Effector CD4-positive, alpha-beta T cell (primary cell): Measurements from ENCODE around the gene IST1.
"Not testable (repeated sequence)": the region's sequence is repeated elsewhere in the genome, so short reads cannot be mapped to it uniquely, and the experiment has no call there.

Experiments used
- DNase-seq: peaks from one replicate; pipeline ENCODE4 v3.0.0-alpha.2; 2020
- total RNA-seq: gene quantifications from one replicate; lab custom pipeline; 2026; lab: John Stamatoyannopoulos, UW

The IST1 gene
- 260 reads per million, percentile 94 among the genes with 10 or more reads in this experiment for total RNA-seq

DNA sequence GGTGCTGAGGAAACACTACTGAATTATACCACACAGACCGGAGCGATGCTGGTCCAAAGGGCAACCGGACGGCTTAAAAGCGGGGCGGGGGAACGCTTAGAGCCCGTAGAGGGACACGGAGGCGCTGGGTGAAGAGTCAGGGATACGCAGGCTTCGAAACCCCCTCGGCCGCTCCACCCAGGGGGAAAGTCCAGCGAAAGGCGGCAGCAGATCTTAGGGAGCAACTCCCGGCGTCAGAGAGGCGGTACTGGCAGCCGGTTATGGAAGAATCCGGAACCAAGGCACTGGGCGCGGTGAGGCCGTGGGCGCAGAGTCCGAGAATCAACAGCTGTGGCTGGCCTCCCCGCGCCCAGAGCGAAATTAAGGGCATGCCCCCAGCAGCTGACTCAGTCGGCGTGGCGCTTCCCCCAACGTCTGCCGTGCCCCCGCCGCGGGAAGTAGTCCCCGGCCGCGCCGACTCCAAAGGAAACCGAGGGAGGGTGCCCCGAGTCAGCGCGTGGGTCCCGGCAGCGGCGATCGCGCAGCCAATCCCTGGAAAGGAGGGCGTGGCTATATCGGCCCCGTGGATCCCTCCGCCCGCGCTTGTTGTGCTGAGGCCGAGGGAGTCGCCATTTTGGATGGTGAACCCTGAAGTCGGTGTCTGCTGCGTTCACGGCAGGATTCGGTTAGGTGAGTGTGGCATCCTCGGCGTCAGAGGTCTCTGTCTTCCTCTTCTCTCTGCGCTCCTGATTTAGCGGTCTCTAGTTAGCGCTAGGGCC lies at the start of gene IST1:
Gene IST1, plus strand, starts transcription at position 611 of the 758 bp plus-strand sequence. CDS start 20,110 bp downstream, outside the sequence.
- DNase-seq, result peak; percentile 97

DNA sequence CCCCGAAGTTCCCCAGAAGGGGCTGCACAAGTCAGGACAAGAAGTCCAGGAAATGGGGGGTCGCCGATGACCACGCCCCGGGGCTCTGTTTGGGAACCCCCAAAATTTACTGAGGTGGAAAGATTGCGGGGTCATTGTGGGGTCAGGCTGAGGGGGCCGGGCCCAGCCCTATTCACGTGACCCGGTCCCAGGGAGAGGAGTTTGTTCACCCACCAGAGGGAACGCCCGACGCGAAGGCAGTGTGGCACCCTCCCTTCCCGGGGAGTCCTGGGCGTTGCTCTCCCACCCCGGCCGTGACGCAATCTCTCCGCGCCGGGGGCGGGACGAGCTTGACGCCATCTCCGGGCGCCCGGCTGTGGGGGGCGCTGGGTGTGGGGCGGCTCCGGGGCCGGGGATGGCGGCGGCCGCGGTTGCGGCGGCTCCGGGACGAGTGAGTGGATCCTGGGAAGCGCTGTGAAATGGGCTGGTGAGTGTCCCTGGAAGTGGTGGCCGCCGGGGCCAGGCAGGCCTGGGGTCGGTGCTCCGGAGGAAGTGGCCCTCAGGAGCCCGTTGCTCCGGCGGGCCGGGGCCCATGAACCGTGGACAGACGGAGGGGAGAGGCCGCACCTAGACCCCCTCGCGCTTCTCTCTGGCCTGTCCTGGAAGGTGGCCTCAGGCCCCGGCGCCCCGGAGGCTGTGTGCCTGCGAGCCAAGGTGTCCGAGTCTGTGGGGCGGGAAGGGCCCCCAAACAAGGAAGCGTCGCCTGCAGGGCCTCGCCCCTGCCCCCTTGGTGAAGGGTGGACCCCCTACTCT lies 49.5 kb upstream of the IST1 start, which contains the start of gene ATXN1L:
Gene ATXN1L, plus strand, starts transcription at position 338 of the 792 bp plus-strand sequence. CDS start 3,765 bp downstream, outside the sequence.
- DNase-seq, result peak; percentile 89

GRCh38 chr16:71846431-71846830 lies 48.9 kb upstream of the IST1 start:
- DNase-seq, result no peak

GRCh38 chr16:71847096-71847495 lies 48.2 kb upstream of the IST1 start:
- DNase-seq, result no peak

GRCh38 chr16:71848622-71849021 lies 46.7 kb upstream of the IST1 start:
- DNase-seq, result no peak

DNA sequence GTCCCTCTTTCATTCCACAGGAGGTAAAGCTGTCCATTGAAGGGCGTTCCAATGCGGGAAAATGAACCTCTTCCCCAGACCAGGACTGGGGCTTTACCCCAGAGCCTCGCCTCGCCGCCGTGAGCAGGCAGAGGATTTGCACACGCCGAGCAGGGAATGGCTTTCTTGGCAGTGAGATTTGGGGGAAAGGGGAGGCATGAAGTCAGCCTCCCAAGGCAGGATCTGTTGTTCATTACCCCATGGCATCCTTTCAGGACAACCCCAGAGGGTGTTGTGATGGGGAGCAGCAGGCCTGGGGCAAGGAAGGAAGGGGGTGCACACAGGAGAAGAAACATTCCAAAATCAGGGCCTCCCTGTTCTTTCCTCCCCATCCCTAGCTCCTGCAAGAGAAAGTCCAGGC lies 43.6 kb upstream of the IST1 start:
- DNase-seq, result no peak

DNA sequence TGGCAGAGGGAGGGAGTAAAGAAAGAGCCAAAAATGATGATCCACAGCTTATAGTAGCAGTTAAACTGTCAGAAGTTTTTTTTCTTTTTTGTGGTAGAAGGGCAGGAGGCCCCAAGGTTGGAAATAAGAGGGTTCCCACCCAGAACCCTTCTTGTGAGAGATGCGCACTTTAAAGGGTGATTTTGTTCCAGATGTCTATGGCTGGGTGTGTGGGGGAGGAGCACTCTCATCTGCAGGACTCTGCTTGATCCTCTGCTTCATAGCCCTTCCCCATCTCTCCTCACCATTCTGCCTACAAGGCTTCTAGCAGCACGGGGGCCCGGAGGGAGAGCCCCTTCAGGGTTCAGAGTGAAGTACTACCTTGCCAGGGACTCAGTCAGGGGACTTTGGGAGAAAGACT lies 43.2 kb upstream of the IST1 start:
- no peak for DNase-seq

DNA sequence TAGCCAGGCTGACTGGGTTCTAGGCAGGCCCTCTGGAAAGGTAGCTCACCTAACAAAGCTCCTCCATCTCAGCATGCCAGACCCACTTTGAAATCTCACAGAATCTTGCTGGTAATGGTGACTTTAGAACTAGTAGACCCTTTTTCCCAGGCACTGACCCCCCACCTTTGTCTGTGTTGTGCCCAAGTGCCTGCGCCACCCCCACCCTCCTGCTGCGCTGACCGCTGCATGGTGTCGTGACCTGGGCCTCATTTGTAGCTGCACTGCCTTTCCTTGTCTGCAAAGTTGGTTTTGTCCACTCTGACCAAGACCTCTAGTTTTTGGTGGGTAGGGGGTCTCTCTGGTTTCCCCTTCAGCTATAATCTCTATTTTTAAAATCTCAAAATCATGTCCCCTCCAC lies 42.8 kb upstream of the IST1 start:
- no peak for DNase-seq

GRCh38 chr16:71853413-71853812 lies 41.9 kb upstream of the IST1 start:
- no peak for DNase-seq

DNA sequence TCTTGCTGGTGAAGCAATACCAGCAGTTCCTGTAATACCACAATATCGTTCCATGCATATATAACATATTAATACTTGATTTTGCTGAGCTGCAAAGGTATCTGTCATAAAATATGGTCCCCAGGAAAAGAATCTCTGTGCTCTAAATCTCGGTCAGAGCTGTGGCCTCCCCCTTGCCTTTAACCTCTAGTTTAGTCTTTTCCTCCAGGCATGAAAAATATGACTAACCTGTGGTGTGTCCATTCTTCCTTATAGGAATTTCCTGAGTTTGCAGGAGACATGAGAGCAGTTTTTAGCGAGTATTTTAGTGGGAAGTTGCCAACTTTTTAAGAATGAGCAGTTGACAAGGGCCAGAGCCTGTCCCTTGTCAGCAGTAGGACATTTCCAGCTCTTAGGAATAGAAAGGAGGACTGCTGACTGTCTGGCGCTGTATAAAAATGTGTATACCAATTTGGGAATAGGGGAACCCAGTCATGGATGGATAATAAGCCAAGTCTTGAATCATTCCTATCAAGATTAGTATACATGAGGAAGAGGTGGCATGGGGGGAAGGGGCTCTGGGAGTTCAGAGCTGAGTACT lies 40.9 kb upstream of the IST1 start:
- no peak for DNase-seq

- DNase-seq, result no peak
Measured at GRCh38 chr16:71855937-71856662, 39.2 kb upstream of the IST1 start.

DNA sequence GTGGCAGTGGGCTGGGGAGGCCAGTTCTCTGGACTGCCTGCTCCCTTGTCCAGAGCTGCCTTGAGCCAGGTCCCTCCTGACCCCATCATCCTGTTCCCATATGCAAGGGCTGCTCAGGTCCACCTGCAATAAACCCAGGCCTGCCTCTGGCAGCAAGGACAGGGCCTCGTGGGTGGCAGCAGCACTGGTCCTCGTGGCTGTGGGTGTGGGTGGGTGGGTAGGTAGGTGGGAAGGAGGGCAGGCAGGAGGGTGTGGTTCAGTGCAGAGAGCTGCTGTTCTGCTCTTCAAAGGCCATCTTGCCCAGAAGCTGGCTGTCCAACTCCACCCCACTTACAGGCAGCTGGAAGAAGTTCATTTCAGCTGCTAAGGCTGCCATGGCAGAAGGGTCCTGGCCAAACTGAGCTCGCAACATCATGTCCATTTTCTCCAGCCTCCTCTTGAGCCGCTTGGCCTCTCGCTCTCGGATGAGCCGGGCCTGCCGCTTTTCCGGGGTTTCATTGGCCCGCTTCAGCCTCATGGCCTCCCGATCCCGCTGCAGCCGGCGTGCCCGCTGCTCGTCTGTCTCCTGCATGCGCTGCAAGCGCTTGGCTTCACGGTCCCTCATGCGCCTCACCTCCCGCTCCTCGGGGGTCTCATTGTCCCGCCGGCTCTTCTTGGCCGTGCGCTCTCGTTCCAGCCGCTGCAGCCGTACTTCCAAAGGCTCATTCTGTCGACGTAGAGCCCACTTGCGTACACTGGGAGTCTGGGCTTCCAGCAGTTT lies 35.4 kb upstream of the IST1 start:
- no peak for DNase-seq

DNA sequence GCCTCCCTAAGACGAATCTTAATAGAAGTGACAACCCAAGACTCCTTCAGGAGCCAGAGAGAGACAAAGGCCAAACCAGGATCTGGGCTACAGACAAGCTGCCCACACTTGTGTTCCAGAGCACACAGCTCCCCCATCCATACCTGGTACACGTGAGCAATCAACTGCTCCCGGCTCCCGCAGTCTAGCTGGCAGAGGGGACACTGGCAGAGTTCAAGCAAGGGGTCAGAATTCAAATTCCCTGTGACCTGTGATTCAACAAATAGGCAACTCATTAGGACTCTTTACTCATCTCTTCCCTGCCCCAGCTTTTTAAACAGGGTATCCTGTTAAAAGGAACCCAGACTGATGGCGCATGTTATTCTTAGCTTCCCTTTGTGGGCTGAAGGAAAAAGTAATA lies 31.3 kb upstream of the IST1 start:
- DNase-seq, result no peak

DNA sequence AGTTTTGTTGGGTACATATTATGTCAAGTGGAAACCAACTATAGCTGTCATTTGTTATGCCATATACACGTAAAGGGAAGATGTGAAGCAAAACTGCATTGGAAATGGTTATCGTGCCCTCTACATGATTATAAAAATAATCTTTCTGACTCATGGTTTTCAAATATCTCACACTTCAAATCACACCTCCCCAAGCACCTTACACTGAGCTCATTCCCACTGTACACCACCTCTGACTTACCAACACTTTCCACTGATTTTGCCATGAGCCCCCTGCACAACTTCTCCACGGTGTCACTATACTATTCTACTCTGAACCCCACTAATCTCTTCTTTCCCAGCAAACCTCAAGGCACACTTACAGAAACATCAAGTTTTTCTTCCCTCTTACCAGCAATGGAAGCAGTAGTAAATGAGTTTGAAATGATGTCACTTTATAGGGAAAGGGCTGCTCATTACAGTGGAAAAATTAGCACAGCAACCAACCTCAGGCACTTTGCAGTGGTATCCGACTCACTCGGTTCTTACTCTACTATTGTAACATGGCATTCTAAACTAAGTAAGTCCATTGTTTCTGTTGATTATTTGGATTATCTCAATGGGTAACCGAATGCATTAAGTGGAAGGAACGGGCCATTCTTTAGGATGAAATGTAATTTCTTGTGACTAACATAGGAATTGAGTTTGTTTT lies 30.0 kb upstream of the IST1 start:
- DNase-seq, result no peak

DNA sequence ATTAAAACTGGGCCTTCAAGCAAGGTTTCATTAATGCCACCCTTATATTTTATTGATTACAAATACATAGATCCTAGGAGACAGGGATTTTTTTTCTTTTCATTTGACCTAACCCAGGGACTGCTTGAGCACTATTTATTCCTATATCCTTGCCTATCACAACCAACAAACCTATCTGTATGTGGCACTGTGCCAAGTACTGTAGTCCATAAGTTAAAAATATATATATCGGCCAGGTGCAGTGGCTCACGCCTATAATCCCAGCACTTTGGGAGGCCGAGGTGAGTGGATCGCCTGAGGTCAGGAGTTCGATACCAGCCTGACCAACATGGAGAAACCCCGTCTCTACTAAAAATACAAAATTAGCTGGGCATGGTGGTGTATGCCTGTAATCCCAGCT lies 28.2 kb upstream of the IST1 start:
- not testable (repeated sequence) for DNase-seq

DNA sequence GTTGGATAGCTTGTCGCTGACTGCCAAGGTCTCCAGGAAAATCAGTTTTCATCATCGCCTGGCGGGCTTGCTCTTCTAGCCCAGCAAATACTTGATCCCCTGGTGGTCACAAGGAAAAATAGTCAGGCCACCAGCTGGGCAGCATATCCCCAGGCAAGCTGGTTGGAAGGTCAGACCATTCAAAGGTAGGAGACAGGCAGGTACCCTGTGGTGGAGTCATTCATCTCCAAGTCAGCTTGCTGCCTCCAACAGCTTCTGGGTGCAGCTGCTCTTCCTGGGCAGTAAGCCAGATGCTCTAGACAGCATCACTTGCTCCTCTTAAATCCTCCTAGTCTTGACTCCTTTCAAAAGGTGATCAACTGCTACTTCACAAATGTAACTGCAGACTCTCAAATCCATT lies 27.4 kb upstream of the IST1 start:
- no peak for DNase-seq

GRCh38 chr16:71869089-71869488 lies 26.2 kb upstream of the IST1 start:
- no peak for DNase-seq

DNA sequence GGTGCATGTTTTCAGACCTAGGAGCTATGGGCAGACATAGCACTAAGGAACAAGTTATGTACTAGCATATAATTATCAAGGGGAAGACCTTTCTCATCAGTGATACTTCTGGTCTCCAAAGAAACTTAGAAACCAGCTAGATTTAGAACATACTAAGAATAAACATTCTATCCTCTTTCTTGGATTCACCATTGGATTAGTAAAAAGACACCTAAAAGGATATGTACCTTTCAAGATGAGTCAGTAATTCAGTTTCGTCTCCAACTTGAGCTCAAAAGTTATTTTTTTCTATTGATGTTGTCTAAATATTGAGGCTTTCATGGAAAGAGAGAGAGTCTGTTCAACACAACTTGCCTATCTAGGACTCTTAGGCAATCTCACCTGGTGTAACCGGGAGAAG lies 24.5 kb upstream of the IST1 start:
- no peak for DNase-seq

GRCh38 chr16:71873199-71873598 lies 22.1 kb upstream of the IST1 start:
- no peak for DNase-seq

DNA sequence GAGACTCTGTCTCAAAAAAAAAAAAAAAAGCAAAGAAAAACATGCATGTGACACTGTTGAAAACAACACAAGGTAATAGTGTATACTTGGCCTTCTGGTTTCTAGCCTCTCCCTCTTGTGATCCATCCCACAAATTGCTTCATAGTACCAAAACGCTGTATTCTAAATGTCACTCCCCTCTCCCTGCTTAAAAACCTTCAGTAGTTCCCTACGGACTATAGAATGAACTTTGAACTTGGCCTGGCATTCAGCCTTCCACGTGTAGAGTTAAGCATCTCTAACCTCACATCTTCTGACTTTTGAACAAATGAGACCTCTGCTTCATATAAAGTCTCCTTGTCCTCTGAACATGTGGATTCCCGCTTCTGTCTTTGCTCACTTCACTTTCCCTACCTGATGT lies 16.4 kb upstream of the IST1 start:
- DNase-seq, result no peak

- DNase-seq, result no peak
Measured at GRCh38 chr16:71880176-71880575, 15.2 kb upstream of the IST1 start.
